Measurements from ENCODE around the gene POMT2. TPM values are rescaled to one million over a fixed set of nuclear protein-coding genes. Genes with fewer than 3 reads are reported as not detected.
"Not testable (repeated sequence)": the region's sequence is repeated elsewhere in the genome, so short reads cannot be mapped to it uniquely, and the experiment has no call there.

Gene POMT2
- total RNA-seq, 1 donor from 2014 or later = 7.8 TPM

GRCh38 chr14:77301103-77301502, 19.6 kb downstream of the POMT2 start:
- DNase-seq (ENCODE audit: low read depth in 2 of 2) = peak; percentile 67 to 90

GRCh38 chr14:77299771-77300170, 20.9 kb downstream of the POMT2 start:
- DNase-seq (ENCODE audit: low read depth in 2 of 2) = peak in 1 of 2 donors; percentile 27

GRCh38 chr14:77296906-77297305, 23.8 kb downstream of the POMT2 start:
- DNase-seq (ENCODE audit: low read depth in 2 of 2) = no peak

- DNase-seq (ENCODE audit: low read depth in 2 of 2) = no peak
Observed at GRCh38 chr14:77296155-77296554, 24.5 kb downstream of the POMT2 start.

- no peak for DNase-seq (ENCODE audit: low read depth in 2 of 2)
Observed at GRCh38 chr14:77290705-77291104, 30.0 kb downstream of the POMT2 start.

- no peak for DNase-seq (ENCODE audit: low read depth in 2 of 2)
Observed at GRCh38 chr14:77286576-77286975, 34.1 kb downstream of the POMT2 start.

GRCh38 chr14:77284466-77284865, 36.2 kb downstream of the POMT2 start:
- no peak for DNase-seq (ENCODE audit: low read depth in 2 of 2)

- no peak for DNase-seq (ENCODE audit: low read depth in 2 of 2)
Observed at GRCh38 chr14:77284066-77284465, 36.6 kb downstream of the POMT2 start.

GRCh38 chr14:77281852-77282410, 38.8 kb downstream of the POMT2 start:
- no peak for DNase-seq (ENCODE audit: low read depth in 2 of 2)

GRCh38 chr14:77280921-77281320, 39.8 kb downstream of the POMT2 start:
- DNase-seq (ENCODE audit: low read depth in 2 of 2) = not testable (repeated sequence)

GRCh38 chr14:77279719-77280118, 41.0 kb downstream of the POMT2 start:
- DNase-seq (ENCODE audit: low read depth in 2 of 2) = no peak

- DNase-seq (ENCODE audit: low read depth in 2 of 2) = no peak
Observed at GRCh38 chr14:77278461-77279230, 42.0 kb downstream of the POMT2 start.

- no peak for DNase-seq (ENCODE audit: low read depth in 2 of 2)
Observed at GRCh38 chr14:77276959-77277358, 43.7 kb downstream of the POMT2 start.

- no peak for DNase-seq (ENCODE audit: low read depth in 2 of 2)
Observed at GRCh38 chr14:77276295-77276935, 44.3 kb downstream of the POMT2 start.

GRCh38 chr14:77275601-77276017, 45.1 kb downstream of the POMT2 start:
- no peak for DNase-seq (ENCODE audit: low read depth in 2 of 2)

GRCh38 chr14:77275041-77275580, 45.6 kb downstream of the POMT2 start:
- no peak for DNase-seq (ENCODE audit: low read depth in 2 of 2)

- no peak for DNase-seq (ENCODE audit: low read depth in 2 of 2)
Observed at GRCh38 chr14:77273796-77274195, 46.9 kb downstream of the POMT2 start.

- no peak for DNase-seq (ENCODE audit: low read depth in 2 of 2)
Observed at GRCh38 chr14:77272261-77272660, 48.4 kb downstream of the POMT2 start.

GRCh38 chr14:77271113-77271710, 49.5 kb downstream of the POMT2 start, which contains the start of gene NGB:
Gene NGB, minus strand, starts transcription at chr14:77271206. Its CDS starts 269 bp downstream, at chr14:77270937.
- DNase-seq (ENCODE audit: low read depth in 2 of 2) = no peak

- DNase-seq (ENCODE audit: low read depth in 2 of 2) = no peak
Observed at GRCh38 chr14:77270361-77271112, 50.1 kb downstream of the POMT2 start.

GRCh38 chr14:77268989-77269600, 51.6 kb downstream of the POMT2 start:
- no peak for DNase-seq (ENCODE audit: low read depth in 2 of 2)

All from dermis microvascular lymphatic vessel endothelial cell (primary cell).